Tibial nerve (tissue), 3 donors: Measurements from ENCODE around the gene CDH4.

Experiments
- POLR2A ChIP-seq, 2 donors: fragments of 450-650 bp; IDR thresholded peaks; one replicate each; pipeline ENCODE4 v1.6.1; 2017; ENCODE audit warnings: antibody characterized with exemption in 2 of 2, mild to moderate bottlenecking in 2 of 2, moderate library complexity in 2 of 2
- TF ChIP-seq, protein P1 (sequence below), 5 experiments: fragments of 200-600 bp in 3 of 5; fragments of 450-650 bp in 2 of 5; sonication (generic) in 3 of 5; IDR thresholded peaks; one replicate each; pipeline ENCODE4 v1.5.1; 2016 to 2019; ENCODE audit warnings: antibody characterized with exemption in 5 of 5, mild to moderate bottlenecking in 3 of 5, moderate library complexity in 2 of 5

DNA sequence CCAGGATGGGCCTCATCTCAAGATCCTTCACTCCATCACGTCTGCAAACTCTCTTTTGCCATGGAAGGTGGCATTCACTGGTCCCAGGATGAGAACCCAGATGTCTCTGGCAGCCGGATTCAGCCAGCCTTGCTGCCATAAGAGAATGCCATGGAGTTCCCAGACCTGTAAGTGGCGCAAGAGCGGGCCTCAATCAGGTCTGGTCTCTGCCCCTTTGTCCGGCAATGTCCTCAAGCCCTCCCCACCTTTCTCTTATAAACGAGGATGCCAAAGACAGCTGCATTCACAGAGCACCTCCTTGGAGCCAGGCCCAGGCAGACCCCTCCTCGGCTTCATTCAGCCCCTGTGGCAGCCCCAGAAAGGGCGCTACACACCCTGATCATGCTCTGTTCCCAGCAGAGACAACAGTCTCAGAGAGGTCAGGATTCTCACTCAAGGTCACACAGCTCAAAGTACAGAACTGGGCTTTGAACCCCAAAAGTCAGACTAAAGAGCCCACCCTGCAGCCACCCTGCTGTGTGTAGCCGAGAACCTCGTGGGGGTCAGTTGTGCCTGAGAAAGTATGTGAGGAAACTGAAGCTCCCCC, 549.9 kb downstream of the CDH4 start:
- TF ChIP-seq, protein P1, sequence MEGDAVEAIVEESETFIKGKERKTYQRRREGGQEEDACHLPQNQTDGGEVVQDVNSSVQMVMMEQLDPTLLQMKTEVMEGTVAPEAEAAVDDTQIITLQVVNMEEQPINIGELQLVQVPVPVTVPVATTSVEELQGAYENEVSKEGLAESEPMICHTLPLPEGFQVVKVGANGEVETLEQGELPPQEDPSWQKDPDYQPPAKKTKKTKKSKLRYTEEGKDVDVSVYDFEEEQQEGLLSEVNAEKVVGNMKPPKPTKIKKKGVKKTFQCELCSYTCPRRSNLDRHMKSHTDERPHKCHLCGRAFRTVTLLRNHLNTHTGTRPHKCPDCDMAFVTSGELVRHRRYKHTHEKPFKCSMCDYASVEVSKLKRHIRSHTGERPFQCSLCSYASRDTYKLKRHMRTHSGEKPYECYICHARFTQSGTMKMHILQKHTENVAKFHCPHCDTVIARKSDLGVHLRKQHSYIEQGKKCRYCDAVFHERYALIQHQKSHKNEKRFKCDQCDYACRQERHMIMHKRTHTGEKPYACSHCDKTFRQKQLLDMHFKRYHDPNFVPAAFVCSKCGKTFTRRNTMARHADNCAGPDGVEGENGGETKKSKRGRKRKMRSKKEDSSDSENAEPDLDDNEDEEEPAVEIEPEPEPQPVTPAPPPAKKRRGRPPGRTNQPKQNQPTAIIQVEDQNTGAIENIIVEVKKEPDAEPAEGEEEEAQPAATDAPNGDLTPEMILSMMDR (IDR thresholded peaks at IDR 0.05), result no peak
- no peak for TF ChIP-seq POLR2A (IDR thresholded peaks at IDR 0.05)
